GM23338 (cell line): ENCODE measurements around the gene BRSK1. TPM values are rescaled to one million over a fixed set of nuclear protein-coding genes. Genes with fewer than 3 reads are reported as not detected.

Experiments
- ATAC-seq: fragments of 200-7000 bp; cut with Tn5 transposase; 3 replicates; pipeline ENCODE4 v1.9.1; 2020
- DNase-seq: peaks from one replicate; pipeline ENCODE4 v3.0.0-alpha.2; 2015; ENCODE audit warnings: low spot score
- H2AFZ ChIP-seq: fragments of 200-600 bp; sonication (generic); 2 replicates; pipeline ENCODE4 v1.8.0; 2016; ENCODE audit warnings: antibody characterized with exemption, mild to moderate bottlenecking, moderate library complexity
- H3F3A ChIP-seq: fragments of 200-600 bp; sonication (generic); replicated peaks from 2 replicates; pipeline ENCODE4 v1.8.0; 2017; ENCODE audit warnings: antibody characterized with exemption, mixed run types, low read depth
- H3K27ac ChIP-seq: fragments of 200-600 bp; sonication (generic); 2 replicates; pipeline ENCODE4 v1.6.1; 2016; ENCODE audit warnings: low read depth
- H3K27me3 ChIP-seq: fragments of 200-600 bp; sonication (generic); 2 replicates; pipeline ENCODE4 v1.8.0; 2016; ENCODE audit warnings: mild to moderate bottlenecking, mixed run types, moderate library complexity; ENCODE audit not compliant: insufficient read depth
- H3K36me3 ChIP-seq: fragments of 200-600 bp; sonication (generic); 2 replicates; pipeline ENCODE4 v1.8.0; 2016; ENCODE audit warnings: mild to moderate bottlenecking; ENCODE audit not compliant: insufficient read depth
- H3K4me1 ChIP-seq: fragments of 200-600 bp; sonication (generic); 2 replicates; pipeline ENCODE4 v1.8.0; 2016; ENCODE audit warnings: mild to moderate bottlenecking, moderate library complexity; ENCODE audit not compliant: insufficient read depth
- H3K4me2 ChIP-seq: fragments of 200-600 bp; sonication (generic); 2 replicates; pipeline ENCODE4 v1.7.1; 2017; ENCODE audit warnings: mixed run types
- H3K4me3 ChIP-seq: fragments of 200-600 bp; sonication (generic); 2 replicates; pipeline ENCODE4 v1.6.1; 2016; ENCODE audit warnings: mixed run types
- H3K79me2 ChIP-seq: fragments of 200-600 bp; sonication (generic); replicated peaks from 2 replicates; pipeline ENCODE4 v1.8.0; 2017; ENCODE audit warnings: mild to moderate bottlenecking; ENCODE audit not compliant: insufficient read depth
- H3K9me2 ChIP-seq: fragments of 200-600 bp; sonication (generic); 2 replicates; pipeline ENCODE4 v1.8.0; 2017; ENCODE audit not compliant: insufficient read depth
- H4K20me1 ChIP-seq: fragments of 200-600 bp; sonication (generic); replicated peaks from 2 replicates; pipeline ENCODE4 v1.8.0; 2017; ENCODE audit warnings: mild to moderate bottlenecking; ENCODE audit not compliant: insufficient read depth
- H3K27ac Mint-ChIP-seq: 2 replicates; pipeline ENCODE4 v1.8.0; 2020; ENCODE audit warnings: inconsistent platforms, mild to moderate bottlenecking, moderate library complexity, mixed read lengths
- H3K27me3 Mint-ChIP-seq: 3 replicates; pipeline ENCODE4 v1.8.0; 2022; ENCODE audit warnings: low read depth, mild to moderate bottlenecking, moderate library complexity, mixed read lengths, inconsistent platforms; ENCODE audit not compliant: insufficient read depth, poor library complexity
- H3K36me3 Mint-ChIP-seq: 3 replicates; pipeline ENCODE4 v1.8.0; 2021; ENCODE audit warnings: low read depth, mild to moderate bottlenecking, inconsistent platforms, moderate library complexity, mixed read lengths
- H3K4me1 Mint-ChIP-seq: 3 replicates; pipeline ENCODE4 v1.8.0; 2020; ENCODE audit warnings: mild to moderate bottlenecking, inconsistent platforms, mixed read lengths
- H3K4me3 Mint-ChIP-seq: 3 replicates; pipeline ENCODE4 v1.8.0; 2021; ENCODE audit warnings: moderate library complexity, mild to moderate bottlenecking, inconsistent platforms, mixed read lengths
- H3K9me3 Mint-ChIP-seq: 3 replicates; pipeline ENCODE4 v1.8.0; 2020; ENCODE audit warnings: moderate library complexity, mild to moderate bottlenecking, inconsistent platforms, mixed read lengths
- CREB1 ChIP-seq: fragments of 250-450 bp; sonication (Bioruptor Pico); IDR thresholded peaks from 2 replicates; pipeline ENCODE4 v1.5.0; 2020; ENCODE audit warnings: low read depth, mild to moderate bottlenecking, moderate library complexity
- EZH2phosphoT487 ChIP-seq: fragments of 200-600 bp; sonication (generic); IDR thresholded peaks from one replicate; pipeline ENCODE4 v1.8.1; 2018; ENCODE audit warnings: antibody characterized with exemption; ENCODE audit not compliant: unreplicated experiment
- REST ChIP-seq: IDR thresholded peaks from one replicate; pipeline ENCODE4 v1.6.1; 2018; ENCODE audit warnings: antibody characterized with exemption; ENCODE audit not compliant: unreplicated experiment
- ZNF462 ChIP-seq: fragments of 250-450 bp; sonication (Bioruptor Pico); IDR thresholded peaks from 2 replicates; pipeline ENCODE4 v1.5.0; 2020; ENCODE audit warnings: mild to moderate bottlenecking, moderate library complexity
- polyA plus RNA-seq: library from polyadenylated mRNA; unstranded; fragments of >200 nt; fragmentation: Nextera tagmentation; extraction: Ambion mirVana; gene quantifications from 2 replicates; pipeline ENCODE4 v1.2.1, GENCODE V29; 2016
- total RNA-seq: library from RNA; depleted of rRNA; stranded (reverse); fragments of >200 nt; shearing (Covaris generic); gene quantifications from 2 replicates; pipeline ENCODE4 v1.2.3, GENCODE V29; 2014

The BRSK1 gene
- total and polyA plus RNA-seq, 2 experiments from 2014 or later, result 2.3 to 17.2 TPM

- no peak overlapping the region for H3K4me2 ChIP-seq
- DNase-seq, result no peak
- H3K9me3 Mint-ChIP-seq, result no peaks in the 10 kb centered on the region
- TF ChIP-seq EZH2phosphoT487, result no peak
- no peak for TF ChIP-seq CREB1 (CRISPR knock-in tag)
- no peak for TF ChIP-seq REST
- H3K27ac ChIP-seq, result no peak overlapping the region
- H2AFZ ChIP-seq, result no peak overlapping the region
- H3K9me2 ChIP-seq, result no peaks in the 10 kb centered on the region
- H3K27ac Mint-ChIP-seq, result no peak overlapping the region
- H3K4me3 ChIP-seq, result no peak overlapping the region
- no peaks in the 10 kb centered on the region; the same call in 1 of the 2 replicates for H3K36me3 ChIP-seq
- peaks cover 18% of the 10 kb centered on the region for H3K27me3 Mint-ChIP-seq
- peaks cover 22% of the 10 kb centered on the region for H3F3A ChIP-seq
- H3K4me1 ChIP-seq, result peaks cover 12% of the 10 kb centered on the region
- peaks cover 10% of the 10 kb centered on the region; the same call in 2 of the 3 replicates for H3K4me1 Mint-ChIP-seq
- H3K36me3 Mint-ChIP-seq, result peaks cover 13% of the 10 kb centered on the region; the same call in 2 of the 3 replicates
- no peaks in the 10 kb centered on the region for H3K27me3 ChIP-seq
- H3K79me2 ChIP-seq, result peaks cover 11% of the 10 kb centered on the region; the same call in 1 of the 2 replicates
- no peak for ATAC-seq
- H4K20me1 ChIP-seq, result peaks cover 8% of the 10 kb centered on the region
- no peak overlapping the region; the same call in 2 of the 3 replicates for H3K4me3 Mint-ChIP-seq
These were observed 7.7 kb upstream of the BRSK1 start for GRCh38 chr19:55275851-55276719.

DNA sequence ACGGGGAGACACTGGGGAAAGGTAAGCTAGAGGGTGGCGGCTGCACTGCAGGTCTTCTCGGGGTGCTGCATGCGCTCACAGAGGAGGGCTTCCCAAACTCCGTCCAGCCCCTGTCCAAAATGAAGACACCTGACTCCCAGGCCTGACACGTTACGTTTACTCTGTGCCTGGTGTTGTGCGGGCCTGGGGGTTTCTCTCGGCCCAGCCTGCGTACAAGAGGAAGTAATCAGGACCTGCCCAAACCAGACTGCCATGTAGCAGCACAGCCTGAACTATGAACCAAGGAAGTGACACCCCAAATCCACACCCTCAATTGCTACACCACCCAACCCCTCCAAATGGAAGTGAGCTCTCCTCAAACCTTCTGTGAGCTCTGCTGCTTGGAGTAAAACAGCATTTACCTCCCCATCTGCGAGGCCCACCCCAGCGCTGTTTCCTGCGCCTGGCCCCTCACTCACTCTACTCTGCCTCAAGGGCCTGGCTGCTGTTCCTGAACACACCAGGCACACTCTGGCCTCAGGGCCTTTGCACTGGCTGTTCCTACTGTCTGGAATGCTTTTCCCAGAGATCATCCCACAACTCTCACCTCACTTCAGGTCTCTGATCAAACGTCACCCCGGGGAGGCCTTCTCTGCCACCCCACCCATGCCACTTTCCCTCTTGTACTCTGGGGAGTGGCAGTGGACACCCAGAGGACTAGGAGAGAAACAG lies 6.9 kb upstream of the BRSK1 start:
- Histone ChIP-seq H3K4me1 (peaks cover 14% of the 10 kb centered on the region), H3K36me3 (no peaks in the 10 kb centered on the region; the same call in 1 of the 2 replicates), H3K79me2 (peaks cover 11% of the 10 kb centered on the region; the same call in 1 of the 2 replicates), H3K4me2 (no peak overlapping the region), H3K27me3 (no peaks in the 10 kb centered on the region), H4K20me1 (peaks cover 8% of the 10 kb centered on the region), H3K27ac (no peak overlapping the region), H3K9me2 (no peaks in the 10 kb centered on the region), H3F3A (peaks cover 23% of the 10 kb centered on the region), H3K4me3 (no peak overlapping the region), H2AFZ (no peak overlapping the region)
- DNase-seq, result no peak
- H3K4me3 Mint-ChIP-seq, result no peak overlapping the region; the same call in 2 of the 3 replicates
- H3K36me3 Mint-ChIP-seq, result peaks cover 13% of the 10 kb centered on the region; the same call in 2 of the 3 replicates
- peaks cover 14% of the 10 kb centered on the region for H3K4me1 Mint-ChIP-seq
- H3K9me3 Mint-ChIP-seq, result no peaks in the 10 kb centered on the region
- H3K27me3 Mint-ChIP-seq, result peaks cover 22% of the 10 kb centered on the region
- H3K27ac Mint-ChIP-seq, result no peak overlapping the region
- ATAC-seq, result no peak
- TF ChIP-seq REST (no peak), ZNF462 (no peak), CREB1 (CRISPR knock-in tag) (no peak)
